ENCODE measurements around the gene GALNS.

The GALNS gene

DNA sequence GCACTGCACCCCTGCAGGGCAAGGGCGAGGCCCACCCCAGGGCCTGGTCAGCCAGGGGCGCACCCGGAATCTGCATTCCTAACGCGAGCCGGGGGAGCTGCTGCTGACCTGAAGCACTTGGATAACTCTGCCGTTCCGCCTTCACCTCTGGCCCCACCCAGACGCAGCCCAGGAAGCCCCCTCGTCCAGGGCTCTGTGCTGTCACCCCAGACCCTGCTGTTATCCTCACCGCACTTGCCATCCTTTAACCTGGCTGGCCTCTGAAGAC is 23.0 kb upstream of the GALNS start:
- no peaks in the 10 kb centered on the region for H3K27me3 ChIP-seq (replicated peaks in 2 of 5; ENCODE audit: control insufficient read depth in 4 of 5, insufficient read depth in 5 of 5, low read length in 4 of 5)
- no peak overlapping the region for H3K27ac ChIP-seq (ENCODE audit: insufficient read depth in 1 of 2, low read depth in 1 of 2, low read length in 2 of 2, poor library complexity in 1 of 2, severe bottlenecking in 2 of 2)
- no peaks in the 10 kb centered on the region for H3K4me1 ChIP-seq (ENCODE audit: control extremely low read depth in 1 of 4, control insufficient read depth in 4 of 4, insufficient read depth in 4 of 4, low read length in 3 of 4)
- H3K36me3 ChIP-seq (ENCODE audit: control insufficient read depth in 4 of 4, insufficient read depth in 4 of 4, low read length in 3 of 4), result peaks cover 12 to 98% (median 75%) of the 10 kb centered on the region in 4 experiments
- H3K4me3 ChIP-seq (ENCODE audit: control insufficient read depth in 1 of 7, extremely low read depth in 1 of 7, insufficient read depth in 4 of 7, low read depth in 2 of 7, low read length in 6 of 7), result no peak overlapping the region
- POLR2A ChIA-PET, result interaction anchor here (1.4 kb wide), 1 partner anchor 15 kb away, joined by 4 read pairs; no protein-coding TSS in a partner anchor
- WGBS (ENCODE audit: insufficient coverage), result 92% methylated on average over 8 of the region's 11 CpGs
- CTCF ChIA-PET, result interaction anchor here (1.8 kb wide), 1 partner anchor 9 kb away, joined by 4 read pairs; no protein-coding TSS in a partner anchor
- H3K9me3 ChIP-seq (ENCODE audit: control extremely low read depth in 1 of 5, control insufficient read depth in 4 of 5, insufficient read depth in 2 of 5, low read depth in 1 of 5, low read length in 4 of 5), result no peaks in the 10 kb centered on the region
- no peak for DNase-seq

DNA sequence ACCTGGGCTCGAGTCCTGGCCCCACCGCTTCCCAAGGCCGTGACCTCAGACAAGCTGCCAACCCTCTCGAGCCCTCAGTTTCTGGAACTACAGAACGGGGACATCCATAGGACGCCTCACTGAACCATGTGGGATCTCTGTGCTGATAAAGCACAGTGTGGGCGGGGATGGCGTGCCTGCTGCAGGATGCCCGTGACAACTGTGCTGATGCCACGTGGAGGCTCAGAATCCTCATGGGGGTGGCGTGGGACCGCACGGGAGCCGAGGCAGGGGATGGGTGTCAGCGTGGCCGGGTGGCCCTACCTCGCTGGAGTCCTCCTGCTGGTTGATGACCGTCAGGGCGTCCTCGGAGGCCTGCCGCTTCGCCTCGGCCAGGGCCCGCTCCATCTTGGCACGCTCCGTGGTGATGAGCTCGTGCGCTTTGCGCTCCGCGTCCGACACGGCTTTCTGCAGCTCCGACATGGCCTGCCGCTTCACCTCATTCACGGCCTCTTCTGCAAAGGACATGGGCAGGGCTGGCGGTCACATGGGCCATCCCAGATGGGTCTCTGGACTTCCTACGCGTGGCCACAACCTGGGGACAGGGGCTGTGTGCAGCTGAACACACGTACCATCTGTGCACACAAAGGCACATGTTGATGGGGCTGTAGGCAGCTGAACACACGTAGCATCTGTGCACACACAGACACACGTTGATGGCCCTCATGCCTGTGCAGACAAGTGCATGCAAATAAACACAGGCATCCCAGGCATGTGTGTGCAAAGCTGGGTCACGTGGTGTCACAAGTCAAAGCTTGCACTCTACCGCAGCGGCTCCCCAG is 22.4 kb upstream of the GALNS start:
- H3K27me3 ChIP-seq (replicated peaks in 2 of 5; ENCODE audit: control insufficient read depth in 4 of 5, insufficient read depth in 5 of 5, low read length in 4 of 5), result no peaks in the 10 kb centered on the region
- ChIA-PET CTCF (interaction anchor here (1.8 kb wide), 1 partner anchor 8 kb away, joined by 4 read pairs; no protein-coding TSS in a partner anchor), POLR2A (interaction anchor here (1.4 kb wide), 1 partner anchor 15 kb away, joined by 4 read pairs; no protein-coding TSS in a partner anchor)
- no peak for DNase-seq
- H3K4me1 ChIP-seq (ENCODE audit: control extremely low read depth in 1 of 4, control insufficient read depth in 4 of 4, insufficient read depth in 4 of 4, low read length in 3 of 4), result no peaks in the 10 kb centered on the region
- H3K27ac ChIP-seq (ENCODE audit: insufficient read depth in 1 of 2, low read depth in 1 of 2, low read length in 2 of 2, poor library complexity in 1 of 2, severe bottlenecking in 2 of 2), result no peak overlapping the region
- H3K4me3 ChIP-seq (ENCODE audit: control insufficient read depth in 1 of 7, extremely low read depth in 1 of 7, insufficient read depth in 4 of 7, low read depth in 2 of 7, low read length in 6 of 7), result no peak overlapping the region
- H3K36me3 ChIP-seq (ENCODE audit: control insufficient read depth in 4 of 4, insufficient read depth in 4 of 4, low read length in 3 of 4), result peaks cover 9 to 98% (median 76%) of the 10 kb centered on the region in 4 experiments
- no peaks in the 10 kb centered on the region for H3K9me3 ChIP-seq (ENCODE audit: control extremely low read depth in 1 of 5, control insufficient read depth in 4 of 5, insufficient read depth in 2 of 5, low read depth in 1 of 5, low read length in 4 of 5)
- WGBS (ENCODE audit: insufficient coverage), result 98% methylated on average over 45 of the region's 45 CpGs

GRCh38 chr16:88878356-88878755 is 21.6 kb upstream of the GALNS start:
- H3K36me3 ChIP-seq (ENCODE audit: control insufficient read depth in 4 of 4, insufficient read depth in 4 of 4, low read length in 3 of 4), result peaks cover 8 to 96% (median 73%) of the 10 kb centered on the region in 4 experiments
- CTCF ChIA-PET, result no interaction called here
- H3K27me3 ChIP-seq (replicated peaks in 2 of 5; ENCODE audit: control insufficient read depth in 4 of 5, insufficient read depth in 5 of 5, low read length in 4 of 5), result no peaks in the 10 kb centered on the region

GRCh38 chr16:88877564-88878289 is 21.0 kb upstream of the GALNS start:
- no peaks in the 10 kb centered on the region for H3K27me3 ChIP-seq (replicated peaks in 2 of 5; ENCODE audit: control insufficient read depth in 4 of 5, insufficient read depth in 5 of 5, low read length in 4 of 5)
- no peak overlapping the region for H3K4me3 ChIP-seq (ENCODE audit: control insufficient read depth in 1 of 7, extremely low read depth in 1 of 7, insufficient read depth in 4 of 7, low read depth in 2 of 7, low read length in 6 of 7)
- CTCF ChIA-PET, result no interaction called here
- H3K36me3 ChIP-seq (ENCODE audit: control insufficient read depth in 4 of 4, insufficient read depth in 4 of 4, low read length in 3 of 4), result peaks cover 7 to 89% (median 68%) of the 10 kb centered on the region in 4 experiments
- WGBS (ENCODE audit: insufficient coverage), result 97% methylated on average over 14 of the region's 20 CpGs
- H3K9me3 ChIP-seq (ENCODE audit: control extremely low read depth in 1 of 5, control insufficient read depth in 4 of 5, insufficient read depth in 2 of 5, low read depth in 1 of 5, low read length in 4 of 5), result no peaks in the 10 kb centered on the region
- no peak overlapping the region for H3K27ac ChIP-seq (ENCODE audit: insufficient read depth in 1 of 2, low read depth in 1 of 2, low read length in 2 of 2, poor library complexity in 1 of 2, severe bottlenecking in 2 of 2)
- POLR2A ChIA-PET, result no interaction called here
- no peaks in the 10 kb centered on the region for H3K4me1 ChIP-seq (ENCODE audit: control extremely low read depth in 1 of 4, control insufficient read depth in 4 of 4, insufficient read depth in 4 of 4, low read length in 3 of 4)
- no peak for DNase-seq

More at GRCh38 chr16:88878356-88878755, 21.6 kb upstream of the GALNS start:
- no peak overlapping the region for H3K4me3 ChIP-seq (ENCODE audit: control insufficient read depth in 1 of 7, extremely low read depth in 1 of 7, insufficient read depth in 4 of 7, low read depth in 2 of 7, low read length in 6 of 7)
- H3K27ac ChIP-seq (ENCODE audit: insufficient read depth in 1 of 2, low read depth in 1 of 2, low read length in 2 of 2, poor library complexity in 1 of 2, severe bottlenecking in 2 of 2), result no peak overlapping the region
- DNase-seq, result no peak
- no peaks in the 10 kb centered on the region for H3K9me3 ChIP-seq (ENCODE audit: control extremely low read depth in 1 of 5, control insufficient read depth in 4 of 5, insufficient read depth in 2 of 5, low read depth in 1 of 5, low read length in 4 of 5)
- POLR2A ChIA-PET, result no interaction called here
- WGBS (ENCODE audit: insufficient coverage), result 95% methylated on average over 17 of the region's 20 CpGs
- H3K4me1 ChIP-seq (ENCODE audit: control extremely low read depth in 1 of 4, control insufficient read depth in 4 of 4, insufficient read depth in 4 of 4, low read length in 3 of 4), result no peaks in the 10 kb centered on the region

DNA sequence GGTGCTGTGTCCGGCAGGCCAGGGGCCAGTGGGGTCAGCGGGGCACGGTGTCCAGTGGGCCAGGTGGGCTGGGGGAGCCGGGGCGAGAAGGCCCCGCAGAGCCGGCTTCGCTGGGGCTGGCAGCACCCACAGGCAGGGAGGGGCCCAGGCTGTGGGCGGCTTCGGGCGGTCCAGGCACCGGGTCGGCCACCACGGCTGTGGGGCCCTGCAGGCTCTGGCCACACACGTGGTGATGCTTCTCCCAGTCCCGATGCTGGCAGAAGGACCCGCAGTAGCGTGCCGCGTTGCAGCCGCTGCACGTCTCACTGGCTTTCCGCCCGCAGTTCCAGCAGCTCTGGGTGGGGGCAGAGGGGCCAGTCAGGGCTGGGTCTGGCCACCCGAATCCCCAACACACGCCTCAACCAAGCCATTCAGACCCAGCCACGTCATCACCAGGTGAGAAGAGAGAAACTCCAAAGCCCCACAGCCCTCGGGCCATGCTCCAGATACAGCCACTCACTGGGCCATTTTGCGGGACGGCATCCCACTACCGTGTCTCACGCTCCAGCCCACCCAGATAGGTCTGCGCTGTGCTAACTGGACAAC is 20.3 kb upstream of the GALNS start:
- ChIA-PET CTCF (interaction anchor here (1.4 to 2.1 kb wide), 2 partner anchors 11 to 278 kb away, joined by 3 to 5 read pairs; partner anchors contain the start of gene PABPN1L), POLR2A (no interaction called here)
- H3K36me3 ChIP-seq (ENCODE audit: control insufficient read depth in 4 of 4, insufficient read depth in 4 of 4, low read length in 3 of 4), result peaks cover 6 to 82% (median 61%) of the 10 kb centered on the region in 4 experiments
- H3K9me3 ChIP-seq (ENCODE audit: control extremely low read depth in 1 of 5, control insufficient read depth in 4 of 5, insufficient read depth in 2 of 5, low read depth in 1 of 5, low read length in 4 of 5), result no peaks in the 10 kb centered on the region
- no peaks in the 10 kb centered on the region for H3K27me3 ChIP-seq (replicated peaks in 2 of 5; ENCODE audit: control insufficient read depth in 4 of 5, insufficient read depth in 5 of 5, low read length in 4 of 5)
- no peak for DNase-seq
- H3K4me3 ChIP-seq (ENCODE audit: control insufficient read depth in 1 of 7, extremely low read depth in 1 of 7, insufficient read depth in 4 of 7, low read depth in 2 of 7, low read length in 6 of 7), result no peak overlapping the region
- no peaks in the 10 kb centered on the region for H3K4me1 ChIP-seq (ENCODE audit: control extremely low read depth in 1 of 4, control insufficient read depth in 4 of 4, insufficient read depth in 4 of 4, low read length in 3 of 4)
- 96% methylated on average over 31 of the region's 33 CpGs for WGBS (ENCODE audit: insufficient coverage)
- H3K27ac ChIP-seq (ENCODE audit: insufficient read depth in 1 of 2, low read depth in 1 of 2, low read length in 2 of 2, poor library complexity in 1 of 2, severe bottlenecking in 2 of 2), result no peak overlapping the region

DNA sequence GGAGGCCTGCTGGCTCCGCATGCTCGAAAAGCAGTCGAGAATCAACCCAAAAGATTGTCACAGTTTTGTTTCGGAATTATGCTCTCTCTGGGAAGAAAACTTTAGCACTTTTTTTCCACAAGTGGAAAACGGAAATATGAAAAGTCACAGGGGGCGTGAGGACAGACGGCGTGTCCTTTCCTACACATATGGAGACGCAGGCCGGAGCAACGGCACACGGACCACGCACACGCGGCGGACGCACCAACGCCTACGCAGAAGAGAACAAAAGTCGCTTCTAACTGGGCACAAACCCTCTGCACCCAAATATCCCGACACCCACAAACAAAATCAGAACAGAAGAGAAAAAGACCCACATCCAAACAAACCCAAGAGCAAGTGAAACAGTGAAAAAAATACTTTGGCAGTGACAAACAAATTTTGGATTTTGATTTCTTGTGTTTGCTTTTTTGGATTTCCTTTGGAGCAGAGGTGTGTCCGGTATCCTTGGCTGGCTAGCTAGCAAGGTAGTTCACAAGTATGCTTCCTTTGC is 19.0 kb upstream of the GALNS start:
- Histone ChIP-seq H3K27ac (ENCODE audit: insufficient read depth in 1 of 2, low read depth in 1 of 2, low read length in 2 of 2, poor library complexity in 1 of 2, severe bottlenecking in 2 of 2) (no peak overlapping the region), H3K4me1 (ENCODE audit: control extremely low read depth in 1 of 4, control insufficient read depth in 4 of 4, insufficient read depth in 4 of 4, low read length in 3 of 4) (peaks cover 0 to 9% (median 4%) of the 10 kb centered on the region in 4 experiments), H3K36me3 (ENCODE audit: control insufficient read depth in 4 of 4, insufficient read depth in 4 of 4, low read length in 3 of 4) (peaks cover 6 to 70% (median 51%) of the 10 kb centered on the region in 4 experiments), H3K27me3 (replicated peaks in 2 of 5; ENCODE audit: control insufficient read depth in 4 of 5, insufficient read depth in 5 of 5, low read length in 4 of 5) (peaks cover 0 to 11% (median 0%) of the 10 kb centered on the region in 5 experiments), H3K9me3 (ENCODE audit: control extremely low read depth in 1 of 5, control insufficient read depth in 4 of 5, insufficient read depth in 2 of 5, low read depth in 1 of 5, low read length in 4 of 5) (no peaks in the 10 kb centered on the region), H3K4me3 (ENCODE audit: control insufficient read depth in 1 of 7, extremely low read depth in 1 of 7, insufficient read depth in 4 of 7, low read depth in 2 of 7, low read length in 6 of 7) (no peak overlapping the region)
- POLR2A ChIA-PET, result no interaction called here
- WGBS (ENCODE audit: insufficient coverage), result 93% methylated on average over 9 of the region's 22 CpGs
- CTCF ChIA-PET, result interaction anchor here (0.9 to 2.1 kb wide), 3 partner anchors 10 to 280 kb away, joined by 3 to 5 read pairs (median 3); partner anchors contain the start of genes PABPN1L and TRAPPC2L
- no peak for DNase-seq

Measured in common myeloid progenitor, CD34-positive (primary cell).